Uterus (tissue), 4 donors: ENCODE measurements around the gene SH3PXD2B. TPM values are rescaled to one million over a fixed set of nuclear protein-coding genes. Genes with fewer than 3 reads are reported as not detected.

Experiments used
- DNase-seq, 2 donors: peaks; one replicate each; pipeline ENCODE4 v3.0.0-alpha.2; 2019 to 2020
- H3K27ac ChIP-seq, 2 donors: fragments of 200-600 bp; sonication (generic); 1 replicate in 1 of 2; 2 replicates in 1 of 2; pipeline ENCODE4 v1.5.1; 2016 to 2018
- H3K27me3 ChIP-seq, 2 donors: fragments of 200-600 bp; sonication (generic); one replicate each; pipeline ENCODE4 v1.5.1; 2018 to 2019; ENCODE audit warnings: control low read depth in 1 of 2
- H3K36me3 ChIP-seq, 2 donors: fragments of 200-600 bp; sonication (generic); one replicate each; pipeline ENCODE4 v1.5.1; 2019; ENCODE audit warnings: control low read depth in 1 of 2
- H3K4me1 ChIP-seq, 2 donors: fragments of 200-600 bp; sonication (generic); one replicate each; pipeline ENCODE4 v1.5.1; 2018 to 2019; ENCODE audit warnings: control low read depth in 1 of 2
- H3K4me3 ChIP-seq, 2 donors: fragments of 200-600 bp; sonication (generic); 1 replicate in 1 of 2; 2 replicates in 1 of 2; pipeline ENCODE4 v1.5.1; 2018 to 2019; ENCODE audit warnings: mild to moderate bottlenecking in 1 of 2
- H3K9me3 ChIP-seq, 2 donors: fragments of 200-600 bp; sonication (generic); one replicate each; pipeline ENCODE4 v1.5.1; 2019; ENCODE audit warnings: control low read depth in 1 of 2
- CTCF ChIP-seq, 4 experiments: fragments of 200-600 bp in 2 of 4; fragments of 450-650 bp in 2 of 4; sonication (generic) in 2 of 4; IDR thresholded peaks; one replicate each; pipeline ENCODE4 v1.5.1; 2016 to 2019; ENCODE audit warnings: antibody characterized with exemption in 4 of 4, mild to moderate bottlenecking in 2 of 4, moderate library complexity in 1 of 4
- POLR2A ChIP-seq, 2 donors: fragments of 450-650 bp; IDR thresholded peaks; one replicate each; pipeline ENCODE4 v1.6.1; 2016; ENCODE audit warnings: antibody characterized with exemption in 2 of 2, mild to moderate bottlenecking in 1 of 2, moderate library complexity in 1 of 2
- intact Hi-C: fragments of 100-400 bp; cut with DNase I; formaldehyde crosslinking; loops from one replicate; pipeline ENCODE4 v1.15.1; 2023; ENCODE audit warnings: low total_unique reads
- total RNA-seq, 4 donors: library from RNA; depleted of rRNA in 3 of 4; stranded (reverse); fragments of >200 nt in 3 of 4; gene quantifications; one replicate each; pipeline versions ENCODE4 v1.1.0 to v1.2.4, GENCODE V29; 2014 to 2023
- donor health status: DM: yes; HTN: yes; CAD: no.

The SH3PXD2B gene
- total RNA-seq, 4 donors from 2014 or later: 26.1 to 82.6 (median 31.0) TPM

- peak overlapping the region; percentile 93 to 95 for H3K27ac ChIP-seq
- H3K4me1 ChIP-seq: peaks cover 9 to 26% of the 10 kb centered on the region in 2 donors
- H3K4me3 ChIP-seq: no peak overlapping the region
These were observed 28.9 kb downstream of the SH3PXD2B start for GRCh38 chr5:172425402-172425801.

GRCh38 chr5:172424808-172425207, 29.5 kb downstream of the SH3PXD2B start:
- no peak for DNase-seq
- Histone ChIP-seq H3K9me3 (no peaks in the 10 kb centered on the region), H3K36me3 (no peaks in the 10 kb centered on the region), H3K27ac (peak overlapping the region; percentile 93 to 95), H3K4me3 (no peak overlapping the region), H3K27me3 (no peaks in the 10 kb centered on the region), H3K4me1 (peaks cover 10 to 32% of the 10 kb centered on the region in 2 donors)
- intact Hi-C loops: no loop called here
- no peak for TF ChIP-seq POLR2A (IDR thresholded peaks at IDR 0.05)
- TF ChIP-seq CTCF (IDR thresholded peaks at IDR 0.05): no peak

More at GRCh38 chr5:172425402-172425801, 28.9 kb downstream of the SH3PXD2B start:
- H3K27me3 ChIP-seq: no peaks in the 10 kb centered on the region
- H3K9me3 ChIP-seq: no peaks in the 10 kb centered on the region
- H3K36me3 ChIP-seq: no peaks in the 10 kb centered on the region
- intact Hi-C loops: no loop called here
- DNase-seq: no peak
- TF ChIP-seq CTCF (IDR thresholded peaks at IDR 0.05) (no peak), POLR2A (IDR thresholded peaks at IDR 0.05) (no peak)

GRCh38 chr5:172424111-172424490, 30.2 kb downstream of the SH3PXD2B start:
- intact Hi-C loops: no loop called here
- Histone ChIP-seq H3K4me3 (no peak overlapping the region), H3K4me1 (peaks cover 17 to 39% of the 10 kb centered on the region in 2 donors), H3K27ac (peak overlapping the region; percentile 93 to 95), H3K36me3 (no peaks in the 10 kb centered on the region), H3K9me3 (no peaks in the 10 kb centered on the region), H3K27me3 (no peaks in the 10 kb centered on the region)
- TF ChIP-seq POLR2A (IDR thresholded peaks at IDR 0.05) (no peak), CTCF (IDR thresholded peaks at IDR 0.05) (no peak)
- no peak for DNase-seq

GRCh38 chr5:172423379-172424110, 30.8 kb downstream of the SH3PXD2B start:
- Histone ChIP-seq H3K27ac (peak overlapping the region; percentile 93 to 95), H3K4me3 (no peak overlapping the region), H3K4me1 (peaks cover 20 to 44% of the 10 kb centered on the region in 2 donors), H3K36me3 (no peaks in the 10 kb centered on the region), H3K9me3 (no peaks in the 10 kb centered on the region), H3K27me3 (no peaks in the 10 kb centered on the region)
- intact Hi-C loops: no loop called here
- no peak for DNase-seq
- TF ChIP-seq POLR2A (IDR thresholded peaks at IDR 0.05) (no peak), CTCF (IDR thresholded peaks at IDR 0.05) (no peak)

GRCh38 chr5:172422255-172422654, 32.1 kb downstream of the SH3PXD2B start:
- Histone ChIP-seq H3K4me3 (no peak overlapping the region), H3K36me3 (no peaks in the 10 kb centered on the region), H3K27ac (peak overlapping the region; percentile 93 to 95), H3K4me1 (peaks cover 28 to 50% of the 10 kb centered on the region in 2 donors), H3K9me3 (no peaks in the 10 kb centered on the region), H3K27me3 (no peaks in the 10 kb centered on the region)
- no peak for DNase-seq
- TF ChIP-seq CTCF (IDR thresholded peaks at IDR 0.05) (no peak), POLR2A (IDR thresholded peaks at IDR 0.05) (no peak)
- intact Hi-C loops: no loop called here
